Measurements from ENCODE around the gene TOE1. TPM values are rescaled to one million over a fixed set of nuclear protein-coding genes. Genes with fewer than 3 reads are reported as not detected.

The TOE1 gene
- total RNA-seq, 1 donor from 2014 or later: 9.5 TPM

DNA sequence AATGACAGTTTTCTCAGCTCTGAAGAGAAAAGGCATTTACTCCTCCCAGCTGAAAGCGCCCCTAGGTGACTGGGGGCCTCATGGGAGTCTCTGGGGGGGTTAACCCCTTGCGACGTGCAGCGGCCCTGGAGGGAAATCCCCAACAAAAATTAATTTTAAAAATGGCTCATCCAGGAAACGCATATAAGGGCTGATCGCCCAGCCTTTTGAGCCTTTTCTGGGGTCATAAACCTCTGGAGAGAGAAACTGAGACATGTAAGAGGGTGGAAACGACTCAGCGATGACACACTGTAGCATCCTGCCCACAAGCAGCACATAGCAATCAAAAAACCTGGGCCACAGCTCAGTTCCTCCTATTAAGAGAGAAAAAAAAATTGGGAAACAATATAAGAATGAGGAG, 33.7 kb upstream of the TOE1 start:
- no peak for TF ChIP-seq CTCF (IDR thresholded peaks at IDR 0.05; ENCODE audit: insufficient read depth, low read length, severe bottlenecking)
- DNase-seq (ENCODE audit: low read depth) (peak; percentile 27), FAIRE-seq (no peak)
- no peaks in the 10 kb centered on the region for H3K36me3 ChIP-seq (ENCODE audit: control insufficient read depth, insufficient read depth, low read length)
- no peaks in the 10 kb centered on the region for H3K27me3 ChIP-seq (ENCODE audit: control insufficient read depth, insufficient read depth, low read length)
- no peak overlapping the region for H3K4me3 ChIP-seq (ENCODE audit: low read depth, low read length)

GRCh38 chr1:45306905-45307304, 33.1 kb upstream of the TOE1 start:
- Histone ChIP-seq H3K4me3 (ENCODE audit: low read depth, low read length) (no peak overlapping the region), H3K36me3 (ENCODE audit: control insufficient read depth, insufficient read depth, low read length) (no peaks in the 10 kb centered on the region), H3K27me3 (ENCODE audit: control insufficient read depth, insufficient read depth, low read length) (no peaks in the 10 kb centered on the region)
- FAIRE-seq (no peak), DNase-seq (ENCODE audit: low read depth) (no peak)
- no peak for TF ChIP-seq CTCF (IDR thresholded peaks at IDR 0.05; ENCODE audit: insufficient read depth, low read length, severe bottlenecking)

GRCh38 chr1:45314266-45314665, 25.7 kb upstream of the TOE1 start:
- no peak for FAIRE-seq
- Histone ChIP-seq H3K27me3 (ENCODE audit: control insufficient read depth, insufficient read depth, low read length) (no peaks in the 10 kb centered on the region), H3K4me3 (ENCODE audit: low read depth, low read length) (no peak overlapping the region), H3K36me3 (ENCODE audit: control insufficient read depth, insufficient read depth, low read length) (no peaks in the 10 kb centered on the region)
- TF ChIP-seq CTCF (IDR thresholded peaks at IDR 0.05; ENCODE audit: insufficient read depth, low read length, severe bottlenecking): no peak
- DNase-seq (ENCODE audit: low read depth): no peak

DNA sequence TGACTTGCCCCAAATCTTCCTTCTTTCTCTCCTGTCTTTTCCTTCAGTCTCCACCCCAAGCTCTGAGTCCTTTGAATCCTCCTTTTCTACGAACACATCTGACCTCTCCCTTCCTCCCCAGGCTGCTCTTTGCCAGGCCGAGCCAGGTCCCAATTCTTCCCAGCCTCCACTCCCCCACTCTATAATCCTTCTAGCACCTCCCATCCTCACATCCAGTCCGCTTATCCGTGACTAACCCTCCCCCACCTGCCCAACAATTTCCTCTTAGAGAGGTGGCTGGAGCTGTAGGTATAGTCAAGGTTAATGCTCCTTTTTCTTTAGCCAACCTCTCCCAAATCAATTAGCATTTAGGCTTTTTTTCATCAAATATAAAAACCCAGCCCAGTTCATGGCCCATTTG, 22.8 kb upstream of the TOE1 start:
- no peaks in the 10 kb centered on the region for H3K27me3 ChIP-seq (ENCODE audit: control insufficient read depth, insufficient read depth, low read length)
- FAIRE-seq (no peak), DNase-seq (ENCODE audit: low read depth) (no peak)
- H3K36me3 ChIP-seq (ENCODE audit: control insufficient read depth, insufficient read depth, low read length): no peaks in the 10 kb centered on the region
- TF ChIP-seq CTCF (IDR thresholded peaks at IDR 0.05; ENCODE audit: insufficient read depth, low read length, severe bottlenecking): no peak
- no peak overlapping the region for H3K4me3 ChIP-seq (ENCODE audit: low read depth, low read length)

DNA sequence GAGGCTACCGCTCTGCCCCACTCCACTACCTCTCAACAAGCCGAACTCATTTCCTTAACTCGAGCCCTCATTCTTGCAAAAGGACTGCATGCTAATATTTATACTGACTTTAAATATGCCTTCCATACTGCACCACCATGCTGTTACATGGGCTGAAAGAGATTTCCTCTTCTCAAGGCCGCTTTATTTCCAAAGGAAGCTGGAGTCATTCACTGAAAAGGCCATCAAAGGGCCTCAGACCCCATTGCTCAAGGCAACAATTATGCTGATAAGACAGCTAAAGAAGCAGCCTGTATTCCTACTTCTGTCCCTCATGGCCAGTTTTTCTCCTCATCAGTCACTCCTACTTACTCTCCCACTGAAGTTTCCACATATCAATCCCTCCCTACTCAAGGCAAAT, 20.2 kb upstream of the TOE1 start:
- FAIRE-seq (no peak), DNase-seq (ENCODE audit: low read depth) (no peak)
- TF ChIP-seq CTCF (IDR thresholded peaks at IDR 0.05; ENCODE audit: insufficient read depth, low read length, severe bottlenecking): no peak
- Histone ChIP-seq H3K4me3 (ENCODE audit: low read depth, low read length) (no peak overlapping the region), H3K36me3 (ENCODE audit: control insufficient read depth, insufficient read depth, low read length) (no peaks in the 10 kb centered on the region), H3K27me3 (ENCODE audit: control insufficient read depth, insufficient read depth, low read length) (no peaks in the 10 kb centered on the region)

GRCh38 chr1:45321444-45321843, 18.5 kb upstream of the TOE1 start:
- Histone ChIP-seq H3K36me3 (ENCODE audit: control insufficient read depth, insufficient read depth, low read length) (no peaks in the 10 kb centered on the region), H3K27me3 (ENCODE audit: control insufficient read depth, insufficient read depth, low read length) (no peaks in the 10 kb centered on the region), H3K4me3 (ENCODE audit: low read depth, low read length) (no peak overlapping the region)
- DNase-seq (ENCODE audit: low read depth) (no peak), FAIRE-seq (no peak)
- TF ChIP-seq CTCF (IDR thresholded peaks at IDR 0.05; ENCODE audit: insufficient read depth, low read length, severe bottlenecking): no peak
